Dermis blood vessel endothelial cell (primary cell): ENCODE results near the gene ZNF276. TPM values are rescaled to one million over a fixed set of nuclear protein-coding genes. Genes with fewer than 3 reads are reported as not detected.
"Not testable (repeated sequence)": the region's sequence is repeated elsewhere in the genome, so short reads cannot be mapped to it uniquely, and the experiment has no call there.

Experiments
- DNase-seq: peaks from one replicate; pipeline ENCODE4 v3.0.0; 2010
- total RNA-seq: library from RNA; depleted of rRNA; stranded (reverse); fragments of >200 nt; gene quantifications from 2 replicates; pipeline ENCODE4 v1.2.3, GENCODE V29; 2014

The ZNF276 gene
- total RNA-seq, 1 donor from 2014 or later: 44.2 TPM

GRCh38 chr16:89695875-89696669 is 25.3 kb upstream of the ZNF276 start:
- DNase-seq: no peak

GRCh38 chr16:89696670-89697128 is 24.6 kb upstream of the ZNF276 start:
- no peak for DNase-seq

- DNase-seq: no peak
Observed at GRCh38 chr16:89697161-89697615, 24.1 kb upstream of the ZNF276 start.

GRCh38 chr16:89697616-89698331 is 23.6 kb upstream of the ZNF276 start:
- no peak for DNase-seq

GRCh38 chr16:89698717-89699116 is 22.6 kb upstream of the ZNF276 start:
- DNase-seq: not testable (repeated sequence)

GRCh38 chr16:89699629-89700099 is 21.7 kb upstream of the ZNF276 start:
- not testable (repeated sequence) for DNase-seq

GRCh38 chr16:89700100-89700648 is 21.2 kb upstream of the ZNF276 start:
- DNase-seq: peak; percentile 98

- DNase-seq: peak; percentile 70
Observed at GRCh38 chr16:89700649-89701424, 20.5 kb upstream of the ZNF276 start.

- DNase-seq: peak; percentile 81
Observed at GRCh38 chr16:89701425-89702406, 19.6 kb upstream of the ZNF276 start, which contains the start of gene SPATA2L. SPATA2L (minus strand) TSS chr16:89701705; CDS start chr16:89701232, 473 bp downstream.

GRCh38 chr16:89704281-89704680 is 17.1 kb upstream of the ZNF276 start:
- DNase-seq: no peak

- DNase-seq: no peak
Observed at GRCh38 chr16:89705006-89705405, 16.3 kb upstream of the ZNF276 start.

- no peak for DNase-seq
Observed at GRCh38 chr16:89706518-89707260, 14.6 kb upstream of the ZNF276 start.

GRCh38 chr16:89707695-89708094 is 13.6 kb upstream of the ZNF276 start:
- DNase-seq: no peak

- DNase-seq: no peak
Observed at GRCh38 chr16:89708481-89708931, 12.8 kb upstream of the ZNF276 start.

- DNase-seq: no peak
Observed at GRCh38 chr16:89709166-89709565, 12.2 kb upstream of the ZNF276 start.

- DNase-seq: no peak
Observed at GRCh38 chr16:89709716-89710432, 11.5 kb upstream of the ZNF276 start.

GRCh38 chr16:89710709-89711564 is 10.4 kb upstream of the ZNF276 start:
- no peak for DNase-seq

GRCh38 chr16:89711601-89712273 is 9.6 kb upstream of the ZNF276 start:
- DNase-seq: peak; percentile 81
